Caki2 (cell line): ENCODE results near the gene EXT2. TPM values are rescaled to one million over a fixed set of nuclear protein-coding genes. Genes with fewer than 3 reads are reported as not detected.

Experiments used
- DNase-seq: peaks from one replicate; pipeline ENCODE4 v3.0.0-alpha.2; 2015; ENCODE audit warnings: low read depth
- in situ Hi-C: cut with HindIII; loops from 2 replicates; pipeline ENCODE4 v1.10.0; 2016; ENCODE audit warnings: low sequenced_read_pairs, low pct_unique_long_range_greater_than_20kb, mixed read lengths
- total RNA-seq: library from RNA; depleted of rRNA; stranded (reverse); fragments of >200 nt; shearing (Covaris generic); gene quantifications from 2 replicates; pipeline ENCODE4 v1.2.3, GENCODE V29; 2014; ENCODE audit warnings: low replicate concordance

The EXT2 gene
- total RNA-seq, 1 experiment from 2014 or later, result 89.6 TPM

DNA sequence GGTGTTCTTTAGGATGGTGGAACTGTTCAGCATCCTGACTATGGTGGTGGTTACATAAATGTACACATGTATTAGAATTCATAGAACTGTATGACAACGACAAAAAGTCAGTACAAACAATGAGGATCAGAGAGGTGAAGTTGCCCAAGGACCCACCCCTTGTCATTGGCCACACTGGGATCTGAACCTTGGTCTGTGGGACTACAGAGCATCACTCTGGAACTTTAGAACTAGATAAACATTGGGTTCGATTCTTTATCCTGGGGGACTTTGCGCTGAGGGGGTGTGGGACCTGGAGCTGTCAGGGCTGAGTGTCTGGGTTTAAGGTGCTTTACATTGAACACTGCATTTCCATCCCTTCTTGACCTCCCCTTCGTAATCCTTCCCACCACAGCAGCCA lies 12.8 kb upstream of the EXT2 start:
- no peak for DNase-seq

DNA sequence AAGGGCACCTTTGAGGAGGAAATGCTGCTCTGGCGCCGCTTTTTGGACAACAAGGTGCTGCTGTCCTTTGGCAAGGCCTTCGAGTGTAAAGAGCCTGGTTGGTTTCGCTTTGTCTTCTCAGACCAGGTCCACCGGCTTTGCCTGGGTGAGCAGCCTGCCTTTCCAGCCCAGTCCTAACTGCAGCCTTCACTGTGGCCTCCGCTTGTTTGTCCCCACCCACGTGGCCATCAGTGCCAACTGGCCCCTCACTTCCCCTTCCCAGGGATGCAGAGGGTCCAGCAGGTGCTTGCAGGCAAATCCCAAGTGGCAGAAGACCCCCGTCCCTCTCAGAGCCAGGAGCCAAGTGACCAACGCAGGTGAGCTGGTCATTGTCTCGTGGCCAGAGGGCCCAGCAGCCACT lies 12.0 kb upstream of the EXT2 start:
- DNase-seq, result no peak
- in situ Hi-C loops, result no loop called here

More for the DNA sequence above, 12.8 kb upstream of the EXT2 start:
- in situ Hi-C loops, result no loop called here

DNA sequence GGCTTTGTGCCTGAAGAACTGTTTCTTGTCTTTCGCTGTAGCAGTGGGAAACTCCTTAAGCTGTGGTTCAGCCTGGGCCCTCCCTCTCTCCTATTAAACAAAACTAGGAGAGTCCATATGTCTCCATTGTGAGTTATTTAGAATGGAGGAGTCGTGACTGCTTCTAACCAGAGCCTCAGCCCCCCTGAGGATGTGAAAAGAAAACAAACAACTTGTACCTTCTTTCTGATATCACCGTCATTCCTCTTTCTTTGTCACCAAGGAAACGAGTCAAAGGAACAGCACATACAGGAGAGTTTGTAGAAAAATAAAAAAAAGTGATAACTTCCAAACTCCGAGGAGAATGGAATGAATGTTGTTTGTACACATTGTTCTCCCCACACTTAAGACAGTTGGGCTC lies 11.6 kb upstream of the EXT2 start:
- in situ Hi-C loops, result no loop called here
- no peak for DNase-seq

DNA sequence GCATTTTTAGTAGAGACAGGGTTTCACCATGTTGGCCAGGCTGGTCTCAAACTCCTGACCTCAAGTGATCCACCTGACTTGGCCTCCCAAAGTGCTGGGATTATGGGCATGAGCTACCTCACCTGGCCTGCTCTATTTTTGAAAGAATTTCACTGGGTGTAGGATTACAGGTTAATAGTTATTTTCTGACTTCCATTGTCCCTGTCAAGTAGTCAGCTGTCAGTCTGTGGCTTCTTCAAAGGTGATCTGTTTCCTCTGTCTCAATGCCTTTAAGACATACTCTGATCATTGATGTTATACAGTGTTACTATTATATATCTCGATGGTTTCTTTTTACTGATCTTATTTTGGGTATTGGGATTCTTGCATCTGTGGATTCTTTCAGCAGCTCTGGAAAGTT lies 10.1 kb upstream of the EXT2 start:
- in situ Hi-C loops, result no loop called here

DNA sequence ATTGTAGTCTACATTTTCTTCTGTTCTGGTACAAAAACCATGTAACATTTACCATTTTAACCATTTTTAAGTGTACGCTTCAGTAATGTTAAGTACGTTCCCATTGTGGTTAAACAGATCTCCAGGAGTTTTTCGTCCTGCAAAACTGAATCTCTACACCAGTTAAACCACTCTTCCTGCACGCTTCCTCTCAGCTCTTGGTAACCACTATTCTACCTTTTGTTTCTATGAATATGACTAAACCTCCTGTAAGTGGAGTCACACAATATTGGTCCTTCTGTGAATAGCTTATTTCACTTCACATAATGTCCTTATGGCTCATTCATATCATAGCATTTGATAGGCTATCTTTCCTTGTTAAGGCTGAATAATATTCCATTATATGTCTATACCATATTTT lies 7.1 kb upstream of the EXT2 start:
- in situ Hi-C loops, result no loop called here
- DNase-seq, result no peak

More for the DNA sequence above, 10.1 kb upstream of the EXT2 start:
- DNase-seq, result no peak

DNA sequence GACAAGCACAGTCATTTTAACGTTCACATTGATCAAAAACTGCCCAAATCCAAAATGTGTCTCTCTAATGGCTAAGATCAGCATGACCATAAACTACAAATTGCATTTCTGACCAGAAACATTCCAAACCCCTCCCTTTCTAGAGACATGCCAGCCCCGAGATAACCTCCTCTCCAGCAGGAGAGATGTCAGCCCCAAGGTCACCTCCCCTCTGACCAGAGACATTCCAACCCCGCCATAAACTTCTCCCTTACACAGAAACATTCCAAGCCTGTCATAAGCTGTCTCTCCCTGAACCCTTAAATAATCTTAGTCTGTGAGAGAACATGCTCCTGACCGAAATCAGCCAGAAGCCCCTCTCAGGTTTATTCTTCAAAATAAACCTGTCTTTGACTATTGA lies 6.6 kb upstream of the EXT2 start:
- DNase-seq, result no peak
- in situ Hi-C loops, result no loop called here

DNA sequence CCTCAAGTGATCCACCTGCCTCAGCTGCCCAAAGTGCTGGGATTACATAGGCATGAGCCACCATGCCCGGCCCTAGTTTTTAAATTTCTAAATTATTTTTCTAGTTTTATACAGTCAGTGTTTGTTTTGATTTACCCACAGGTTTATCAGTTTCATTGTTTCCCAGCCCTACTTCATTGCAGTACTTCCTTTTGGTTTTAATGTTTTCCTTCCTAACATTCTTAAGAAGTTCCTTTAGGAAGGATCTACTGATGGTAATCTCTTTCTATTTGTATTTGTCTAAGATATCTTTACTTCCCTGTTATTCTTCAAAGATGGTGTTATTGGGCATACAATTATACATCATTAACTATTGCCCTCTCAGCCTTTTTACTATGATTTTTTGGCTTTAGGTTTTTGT lies 4.9 kb upstream of the EXT2 start:
- DNase-seq, result no peak
- in situ Hi-C loops, result no loop called here

DNA sequence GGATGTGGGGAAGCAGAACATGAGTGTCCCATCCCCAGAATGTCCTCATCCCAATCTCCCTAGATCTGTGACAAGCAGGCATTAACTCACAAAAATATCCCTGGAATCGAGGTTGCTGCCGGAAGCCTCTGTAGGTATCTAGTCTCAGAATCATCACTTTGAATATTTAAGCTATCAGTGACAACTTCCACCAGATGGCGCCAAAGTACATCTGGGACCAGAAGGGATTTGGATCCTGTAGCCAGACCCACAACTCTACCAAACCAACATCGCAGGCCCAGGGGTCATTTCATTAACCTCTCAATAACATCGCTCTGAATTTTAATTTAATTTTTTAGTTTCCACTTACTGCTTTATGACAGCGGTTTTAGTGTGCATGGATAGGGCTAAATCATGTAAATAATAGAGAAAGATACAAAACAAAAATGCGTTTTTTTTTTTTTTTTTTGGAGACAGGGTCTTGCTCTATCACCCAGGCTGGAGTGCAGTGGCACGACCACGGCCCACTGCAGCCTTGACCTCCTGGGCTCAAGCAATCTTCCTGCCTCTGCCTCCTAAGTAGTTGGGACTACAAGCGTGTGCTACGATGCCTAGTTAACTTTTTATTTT lies 1.1 kb upstream of the EXT2 start:
- in situ Hi-C loops, result no loop called here
- DNase-seq, result peak; percentile 34

DNA sequence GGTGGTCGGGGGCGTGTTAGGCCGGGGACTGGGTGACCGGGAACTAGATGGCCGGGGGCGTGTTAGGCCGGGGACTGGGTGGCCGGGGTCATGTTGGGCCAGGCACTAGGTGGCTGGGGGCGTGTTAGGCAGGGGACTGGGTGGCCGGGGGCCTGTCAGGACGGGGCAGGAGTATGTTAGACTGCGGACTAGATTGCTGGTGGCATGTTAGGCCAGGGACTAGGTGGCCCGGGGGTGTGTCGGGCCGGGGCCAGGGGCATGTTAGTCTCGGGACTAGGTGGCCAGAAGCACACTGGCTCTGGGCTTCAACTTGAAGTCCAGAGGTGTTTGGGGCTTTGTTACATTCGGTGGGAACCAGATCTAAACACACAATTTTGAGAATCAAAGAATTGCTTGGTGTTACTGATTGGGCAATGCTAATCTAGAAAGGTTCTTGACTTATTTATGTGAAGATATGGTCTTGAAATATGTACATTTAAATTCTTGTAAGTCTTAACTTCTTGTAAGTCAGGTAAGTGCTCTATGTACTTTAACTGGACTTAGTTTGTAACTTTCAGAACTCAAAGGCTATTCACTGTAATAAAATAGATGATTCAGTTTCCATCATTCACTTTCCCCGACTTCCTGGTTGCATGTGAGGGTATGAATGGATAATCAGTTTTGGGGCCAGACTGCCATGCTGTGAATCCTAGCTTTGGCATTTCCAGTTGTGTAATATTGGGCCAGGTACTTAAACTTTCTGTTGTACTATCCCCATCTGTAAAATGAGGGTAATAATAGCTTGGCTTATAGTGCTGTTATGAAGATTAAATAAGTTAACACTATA lies 1.1 kb downstream of the EXT2 start:
- no peak for DNase-seq
- in situ Hi-C loops, result no loop called here

DNA sequence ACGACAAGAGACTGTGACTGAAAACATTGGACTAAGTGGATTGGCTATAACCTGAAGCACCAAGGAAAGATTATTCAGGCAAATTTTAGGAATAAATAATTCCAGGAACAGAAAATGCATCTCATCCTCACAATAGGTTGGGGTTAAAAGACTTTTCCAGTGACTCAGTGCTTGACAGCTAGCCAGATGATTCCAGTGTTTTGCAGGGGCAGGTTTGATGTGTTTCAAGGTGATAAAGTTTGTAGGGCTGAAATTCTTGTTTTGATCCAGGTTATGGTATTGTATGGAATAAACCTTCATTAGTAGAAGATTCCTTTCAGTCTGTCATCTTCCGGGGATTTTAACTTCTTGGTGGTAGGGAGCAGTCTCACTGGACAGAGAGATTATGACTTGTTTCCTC lies 2.3 kb downstream of the EXT2 start:
- in situ Hi-C loops, result no loop called here
- no peak for DNase-seq

DNA sequence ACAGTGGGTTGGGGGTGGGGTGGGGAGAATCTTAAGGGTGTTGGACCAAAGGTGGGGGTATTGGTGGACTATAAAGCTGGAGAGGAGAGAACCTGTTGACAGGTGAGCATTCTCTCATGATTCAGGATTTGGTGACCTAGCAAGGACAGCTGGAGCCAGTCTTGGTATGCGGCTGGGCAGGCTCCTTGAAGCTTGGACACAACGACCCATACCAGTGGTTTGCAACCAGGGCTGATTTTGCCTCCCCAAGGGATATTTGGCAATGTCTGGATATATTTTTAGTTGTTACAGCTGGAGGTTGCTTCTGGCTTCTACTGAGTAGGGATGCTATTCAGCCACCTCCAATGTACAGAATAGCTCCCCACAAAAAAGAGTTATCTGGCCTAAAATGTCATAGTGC lies 5.6 kb downstream of the EXT2 start:
- in situ Hi-C loops, result loop anchor here (25.0 kb wide), 1 partner anchor 411 kb away; no protein-coding TSS in a partner anchor
- no peak for DNase-seq

DNA sequence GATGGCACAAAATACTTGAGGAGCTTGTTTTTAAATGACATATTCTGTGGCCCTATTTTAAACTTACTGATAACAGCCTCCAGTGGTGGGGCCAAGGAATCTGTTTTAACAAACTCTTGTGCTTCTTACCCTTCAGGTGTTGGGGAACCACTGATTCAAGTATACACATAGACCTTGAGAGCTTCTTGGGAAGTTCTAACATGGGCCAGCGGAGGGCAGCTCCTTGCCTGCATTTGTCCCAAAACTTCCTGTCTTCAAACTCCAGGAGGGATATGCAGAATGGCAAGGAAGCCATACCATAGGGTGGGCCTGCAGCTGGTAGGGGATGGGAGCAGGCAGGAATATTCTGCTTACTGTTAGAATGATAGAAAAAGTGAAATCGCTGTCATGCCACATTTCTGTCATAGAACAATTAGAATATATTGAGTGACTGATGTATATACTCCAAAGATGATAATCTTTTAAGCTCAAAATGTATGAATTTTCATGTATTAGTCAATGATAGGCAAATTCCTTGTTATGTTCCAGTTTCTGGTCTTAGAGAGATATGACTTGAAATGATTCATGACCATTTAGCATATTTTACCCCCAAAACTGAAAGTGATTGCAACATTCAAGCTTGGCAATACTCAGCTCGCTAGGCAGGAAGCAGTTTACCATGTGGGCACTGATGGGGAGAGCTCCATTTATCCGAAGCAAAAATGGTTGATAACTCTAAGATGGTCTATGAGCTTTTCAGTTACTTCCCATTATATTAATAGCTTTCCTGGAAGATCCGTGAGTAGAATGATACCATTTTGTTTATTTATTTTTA lies 9.2 kb downstream of the EXT2 start:
- in situ Hi-C loops, result loop anchor here (25.0 kb wide), 1 partner anchor 408 kb away; no protein-coding TSS in a partner anchor
- no peak for DNase-seq

DNA sequence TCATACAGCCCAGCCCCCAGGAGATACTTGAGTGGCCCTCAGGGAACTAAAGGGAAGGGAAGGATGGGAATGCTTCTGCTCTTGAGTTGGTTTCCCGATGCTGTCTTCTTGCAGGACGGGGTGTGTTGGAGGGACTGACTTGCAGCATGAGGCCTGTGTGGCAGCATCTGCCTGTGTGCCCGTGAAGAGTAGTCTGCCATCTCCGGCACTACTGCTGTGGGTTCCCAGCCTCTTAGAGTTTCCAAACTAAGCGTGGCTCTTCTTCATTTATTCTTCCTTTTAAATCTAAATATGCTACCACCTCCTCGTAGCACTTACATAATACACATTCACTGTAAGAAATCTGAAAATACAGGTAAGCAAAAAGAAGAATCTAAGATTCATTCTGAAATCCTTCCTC lies 12.8 kb downstream of the EXT2 start:
- in situ Hi-C loops, result loop anchor here (25.0 kb wide), 1 partner anchor 404 kb away; no protein-coding TSS in a partner anchor
- no peak for DNase-seq

DNA sequence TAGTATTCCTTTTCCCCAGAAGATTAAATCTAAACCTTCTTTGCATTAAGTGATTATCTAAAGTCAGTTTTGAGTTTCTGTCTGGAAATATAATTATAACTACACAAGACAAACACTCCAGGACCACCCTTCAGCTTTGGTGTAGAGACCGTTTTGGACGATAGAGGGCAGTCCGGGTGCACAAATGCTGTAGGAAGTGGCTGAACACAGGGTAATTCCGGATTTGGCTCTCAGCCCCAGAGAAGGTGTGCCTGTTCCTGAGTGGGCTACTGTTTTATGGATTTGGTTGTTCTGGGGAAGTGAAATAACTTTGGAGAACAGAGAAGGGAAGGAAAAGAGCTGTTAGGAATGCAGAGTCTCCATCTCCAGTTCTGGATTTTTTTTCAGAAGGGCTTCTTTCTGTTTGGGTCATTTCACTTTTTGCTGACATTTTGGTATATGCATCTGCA lies 14.8 kb downstream of the EXT2 start:
- DNase-seq, result peak; percentile 24
- in situ Hi-C loops, result loop anchor here (25.0 kb wide), 1 partner anchor 402 kb away; no protein-coding TSS in a partner anchor

DNA sequence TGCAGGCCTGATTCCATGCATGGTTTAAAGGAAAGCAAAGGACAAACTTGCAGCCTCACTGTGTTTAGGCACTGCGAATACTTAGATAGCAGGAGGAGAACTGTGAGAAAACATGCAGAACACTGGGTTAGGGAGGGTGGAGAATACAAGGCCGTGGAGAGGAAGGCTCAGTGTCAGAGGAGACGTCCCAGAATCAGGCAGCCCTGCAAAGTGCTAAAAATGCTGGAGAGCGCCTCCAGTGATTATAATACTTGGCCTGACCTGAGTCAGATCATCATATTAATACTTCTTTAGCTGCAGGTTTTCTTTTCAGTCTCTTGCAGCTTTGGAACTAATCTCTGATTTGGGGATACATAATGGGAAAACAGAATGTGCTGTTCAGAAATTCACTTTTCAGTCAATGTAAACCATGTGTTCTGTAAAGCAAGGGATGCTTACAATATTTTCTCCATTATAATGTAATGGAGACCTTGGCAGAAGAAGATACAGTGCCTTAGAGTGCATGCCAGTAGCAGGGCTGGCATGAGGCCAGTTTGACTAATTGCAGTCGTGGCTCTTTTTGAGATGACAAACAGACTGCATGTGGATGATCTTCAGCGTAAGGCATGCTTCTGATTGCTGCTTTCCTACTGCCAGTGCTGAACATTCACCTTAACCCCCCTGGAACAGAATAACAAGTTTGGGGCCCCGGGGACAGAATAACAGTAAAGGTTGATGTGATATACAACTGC lies 16.8 kb downstream of the EXT2 start:
- DNase-seq, result no peak
- in situ Hi-C loops, result loop anchor here (25.0 kb wide), 1 partner anchor 400 kb away; no protein-coding TSS in a partner anchor

DNA sequence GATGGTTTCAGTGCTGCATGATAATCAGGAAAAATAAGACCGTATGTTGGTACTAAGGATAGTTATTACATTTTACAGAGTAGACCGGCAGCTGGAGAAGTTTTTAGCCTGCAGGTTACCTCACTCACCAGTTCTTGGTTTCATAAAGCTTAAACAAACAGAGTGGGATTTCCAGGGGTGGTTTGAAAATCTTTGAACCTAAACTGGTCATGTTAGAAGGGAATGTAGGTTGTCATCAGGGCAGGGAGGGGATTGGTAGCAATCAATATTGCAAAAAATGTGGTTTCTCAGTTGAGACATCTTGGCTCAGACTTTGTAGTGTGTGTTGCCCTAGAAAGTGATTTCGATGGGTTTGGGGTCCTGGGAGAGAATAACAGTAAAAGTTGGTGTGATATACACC lies 17.5 kb downstream of the EXT2 start:
- no peak for DNase-seq
- in situ Hi-C loops, result loop anchor here (25.0 kb wide), 1 partner anchor 399 kb away; no protein-coding TSS in a partner anchor

DNA sequence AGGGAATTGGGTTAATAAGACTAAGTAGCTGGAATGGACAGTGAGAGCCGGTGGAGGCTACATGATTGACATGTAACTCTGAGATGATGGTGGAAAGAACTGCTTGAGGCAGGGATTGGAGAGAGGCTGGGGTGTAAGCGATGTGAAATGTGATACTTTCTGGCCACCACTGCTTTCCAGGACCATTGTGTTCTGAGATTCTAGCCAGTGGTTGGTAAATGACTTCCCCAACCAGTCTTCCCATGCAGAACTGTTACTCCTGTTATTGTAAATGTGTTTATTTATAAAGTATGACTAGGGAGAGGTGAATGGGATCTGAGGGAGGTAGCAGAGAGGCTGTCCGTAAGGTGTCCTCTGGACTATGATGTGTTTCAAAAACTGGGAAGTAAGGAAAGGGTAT lies 18.1 kb downstream of the EXT2 start:
- no peak for DNase-seq
- in situ Hi-C loops, result loop anchor here (25.0 kb wide), 1 partner anchor 399 kb away; no protein-coding TSS in a partner anchor

DNA sequence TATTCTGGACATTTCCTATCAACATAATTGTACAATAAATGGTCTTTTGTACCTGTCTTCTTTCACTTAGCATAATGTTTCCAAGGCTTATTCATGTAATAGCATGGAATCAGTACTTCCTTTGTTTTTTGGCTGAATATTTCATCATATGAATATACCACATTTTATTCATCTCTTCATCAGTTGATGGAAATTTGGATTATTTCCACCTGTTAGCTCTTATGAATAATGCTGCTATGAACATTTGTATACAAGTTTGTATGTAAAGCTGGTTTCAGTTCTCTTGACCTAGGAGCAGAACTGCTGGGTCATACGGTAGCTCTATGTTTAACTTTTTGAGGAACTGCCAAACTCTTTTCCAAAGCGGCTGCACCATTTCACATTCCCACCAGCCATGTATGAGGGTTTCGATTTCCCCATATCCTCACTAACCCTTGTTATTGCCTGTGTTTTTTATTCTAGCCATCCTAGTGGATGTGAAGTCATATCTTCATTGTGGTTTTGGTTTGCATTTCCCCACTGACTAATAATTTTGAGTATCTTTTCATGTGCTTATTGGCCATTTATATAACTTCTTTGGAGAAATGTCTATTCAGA lies 20.9 kb downstream of the EXT2 start:
- DNase-seq, result no peak
- in situ Hi-C loops, result loop anchor here (25.0 kb wide), 1 partner anchor 396 kb away; no protein-coding TSS in a partner anchor
